Globus pallidus (tissue), 1 donor: ENCODE data around the gene IL4.
A peak's percentile ranks its signal among the peaks of the same experiment; 100 is the strongest.
"Not testable (repeated sequence)": the region's sequence is repeated elsewhere in the genome, so short reads cannot be mapped to it uniquely, and the experiment has no call there.

Source experiments
- DNase-seq: peaks from one replicate; pipeline ENCODE4 v3.0.0-alpha.2; 2015; ENCODE audit warnings: low spot score

IL4 gene

DNA sequence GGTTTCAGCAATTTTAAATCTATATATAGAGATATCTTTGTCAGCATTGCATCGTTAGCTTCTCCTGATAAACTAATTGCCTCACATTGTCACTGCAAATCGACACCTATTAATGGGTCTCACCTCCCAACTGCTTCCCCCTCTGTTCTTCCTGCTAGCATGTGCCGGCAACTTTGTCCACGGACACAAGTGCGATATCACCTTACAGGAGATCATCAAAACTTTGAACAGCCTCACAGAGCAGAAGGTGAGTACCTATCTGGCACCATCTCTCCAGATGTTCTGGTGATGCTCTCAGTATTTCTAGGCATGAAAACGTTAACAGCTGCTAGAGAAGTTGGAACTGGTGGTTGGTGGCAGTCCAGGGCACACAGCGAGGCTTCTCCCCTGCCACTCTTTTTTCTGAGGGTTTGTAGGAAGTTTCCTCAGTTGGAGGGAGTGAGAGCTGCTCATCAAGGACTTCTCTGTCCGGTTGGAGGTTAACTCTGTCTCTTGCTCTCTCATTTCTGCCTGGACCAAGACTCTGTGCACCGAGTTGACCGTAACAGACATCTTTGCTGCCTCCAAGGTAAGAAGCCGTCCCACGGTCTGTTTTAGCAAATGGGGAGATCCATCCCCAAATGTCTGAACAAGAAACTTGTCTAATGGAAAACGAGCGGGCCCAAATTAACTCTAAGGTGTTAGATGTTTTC, at the start of gene IL4:
IL4 (plus strand) TSS at position 51 of the 692 bp plus-strand sequence; CDS start at position 113, 62 bp downstream.
- no peak for DNase-seq

DNA sequence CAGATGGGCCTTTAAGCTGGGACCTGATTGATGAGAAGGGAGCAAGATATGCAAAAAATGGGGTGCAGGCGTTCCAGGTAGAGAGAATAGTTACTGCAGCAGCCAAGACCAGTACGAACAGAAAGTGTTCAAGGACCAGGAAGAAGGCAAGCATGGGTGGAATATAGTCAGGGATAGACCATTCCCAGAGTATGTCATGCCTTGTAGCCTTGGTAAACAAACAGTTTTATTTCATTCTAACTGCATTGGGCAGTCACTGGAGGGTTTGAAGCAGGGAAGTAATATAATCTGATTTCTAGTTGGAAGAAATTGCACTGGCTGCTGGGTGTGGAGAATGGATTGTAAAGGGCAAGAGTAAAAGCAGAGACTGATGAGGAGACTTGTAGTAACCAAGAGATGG, 46.3 kb upstream of the IL4 start:
- no peak for DNase-seq

DNA sequence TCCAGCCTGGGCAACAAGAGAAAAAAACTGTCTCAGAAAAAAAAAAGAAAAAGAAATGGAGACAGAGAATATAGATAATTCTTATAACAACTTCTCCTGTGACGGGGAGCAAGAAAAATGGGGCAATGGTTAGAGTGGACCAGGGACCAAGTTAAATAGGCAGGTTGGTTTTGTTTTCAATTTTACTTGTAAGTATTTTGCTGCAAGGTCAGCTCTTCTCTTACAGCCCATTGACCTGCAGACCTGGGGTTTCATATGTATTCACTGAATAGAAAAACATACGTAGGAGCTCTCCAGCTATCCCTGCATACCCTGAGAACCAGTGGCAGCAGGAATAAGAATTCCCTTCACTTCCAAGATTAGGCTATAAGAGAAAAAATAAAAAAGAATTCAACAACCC, 45.0 kb upstream of the IL4 start:
- no peak for DNase-seq

DNA sequence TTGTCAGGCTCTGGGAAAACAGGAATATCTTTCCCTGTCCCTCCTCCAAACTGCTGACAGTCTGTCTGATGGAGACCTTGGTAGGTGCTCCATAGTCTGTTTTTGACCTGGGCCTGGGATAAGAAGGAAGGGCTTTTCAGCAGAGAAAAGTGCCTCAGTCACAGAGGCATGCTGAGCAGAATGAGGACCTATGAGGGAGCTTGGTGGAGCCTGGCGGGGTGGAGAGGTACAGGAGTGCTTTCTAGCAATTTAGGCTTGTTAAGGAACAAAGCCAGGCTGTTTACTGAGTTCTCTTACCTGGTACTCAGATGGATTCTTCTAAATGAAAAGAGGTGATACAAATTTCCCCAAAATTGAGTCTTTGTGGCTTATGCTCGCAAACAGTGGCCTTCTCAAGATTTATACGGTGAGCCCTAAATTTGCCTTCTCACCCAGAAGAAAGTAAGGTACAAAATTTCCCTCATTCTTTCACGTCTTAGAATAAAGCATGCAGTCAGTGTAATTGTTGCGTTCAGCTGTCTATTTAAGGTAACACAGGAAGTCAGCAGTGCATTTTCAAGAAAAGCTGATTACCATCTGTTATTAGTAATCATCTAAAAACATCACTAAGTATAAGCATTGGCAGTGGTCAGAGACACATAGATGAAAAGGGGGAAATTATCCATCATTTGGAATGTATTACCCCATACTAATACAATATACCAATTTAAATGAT, 44.4 kb upstream of the IL4 start:
- DNase-seq: no peak

DNA sequence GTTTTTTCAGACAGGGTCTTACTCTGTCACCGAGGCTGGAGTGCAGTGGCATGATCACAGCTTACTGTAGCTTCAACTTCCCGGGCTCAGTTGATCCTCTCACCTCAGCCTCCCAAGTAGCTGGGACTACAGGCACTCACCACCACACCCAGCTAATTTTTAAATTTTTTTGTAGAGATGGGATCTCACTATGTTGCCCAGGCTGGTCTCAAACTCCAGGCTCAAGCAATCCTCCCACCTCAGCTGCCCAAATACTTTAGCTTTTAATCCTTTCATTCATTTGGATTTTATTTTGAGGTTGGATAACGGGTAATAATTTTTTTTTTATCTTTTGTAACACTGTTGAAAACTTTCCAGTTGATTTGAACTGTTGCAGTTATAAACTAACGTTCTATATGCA, 40.2 kb upstream of the IL4 start:
- not testable (repeated sequence) for DNase-seq

DNA sequence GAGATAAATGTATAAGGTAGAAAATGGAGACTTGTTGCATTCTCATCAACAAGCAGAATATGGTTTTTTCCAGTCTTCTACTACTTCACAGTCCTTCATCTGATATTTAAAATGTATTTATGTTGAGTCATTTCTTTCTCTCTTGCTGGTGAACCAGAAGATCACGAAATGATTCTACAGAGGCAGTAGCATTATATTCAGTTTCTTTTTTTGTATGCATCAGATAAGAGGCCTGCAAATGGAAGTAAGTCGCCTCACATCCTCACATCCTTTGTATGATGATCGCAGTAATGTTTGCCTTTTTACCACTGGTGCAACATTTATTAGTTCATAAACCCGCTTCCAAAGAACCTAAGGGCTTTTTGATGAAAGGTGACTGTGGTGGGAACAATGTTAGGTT, 37.9 kb upstream of the IL4 start:
- DNase-seq: no peak

DNA sequence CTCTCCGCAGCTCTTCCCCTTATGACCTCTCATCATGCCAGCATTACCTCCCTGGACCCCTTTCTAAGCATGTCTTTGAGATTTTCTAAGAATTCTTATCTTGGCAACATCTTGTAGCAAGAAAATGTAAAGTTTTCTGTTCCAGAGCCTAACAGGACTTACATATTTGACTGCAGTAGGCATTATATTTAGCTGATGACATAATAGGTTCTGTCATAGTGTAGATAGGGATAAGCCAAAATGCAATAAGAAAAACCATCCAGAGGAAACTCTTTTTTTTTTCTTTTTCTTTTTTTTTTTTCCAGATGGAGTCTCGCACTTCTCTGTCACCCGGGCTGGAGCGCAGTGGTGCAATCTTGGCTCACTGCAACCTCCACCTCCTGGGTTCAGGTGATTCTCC, 36.5 kb upstream of the IL4 start:
- DNase-seq: no peak

DNA sequence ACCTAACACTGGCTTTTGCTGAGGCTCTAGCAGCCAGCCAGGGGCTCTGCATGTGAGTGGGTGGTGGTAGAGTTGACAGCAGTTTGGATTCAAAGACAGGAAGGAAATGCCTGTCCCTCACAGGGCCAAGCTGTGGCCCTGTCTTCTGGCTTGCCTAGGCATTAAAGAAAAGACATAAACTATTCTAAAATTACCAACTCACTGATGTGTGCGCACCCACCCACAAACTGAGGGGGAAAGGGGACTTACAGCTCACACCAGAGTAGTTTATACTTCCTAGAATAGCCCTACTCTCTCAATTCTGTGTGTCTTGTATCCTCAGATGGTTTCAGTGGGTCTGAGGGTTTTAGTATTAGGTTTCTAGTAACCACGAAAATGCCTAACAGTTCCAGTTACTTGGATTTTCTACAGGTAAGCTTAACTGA, 34.1 kb upstream of the IL4 start:
- DNase-seq: no peak

DNA sequence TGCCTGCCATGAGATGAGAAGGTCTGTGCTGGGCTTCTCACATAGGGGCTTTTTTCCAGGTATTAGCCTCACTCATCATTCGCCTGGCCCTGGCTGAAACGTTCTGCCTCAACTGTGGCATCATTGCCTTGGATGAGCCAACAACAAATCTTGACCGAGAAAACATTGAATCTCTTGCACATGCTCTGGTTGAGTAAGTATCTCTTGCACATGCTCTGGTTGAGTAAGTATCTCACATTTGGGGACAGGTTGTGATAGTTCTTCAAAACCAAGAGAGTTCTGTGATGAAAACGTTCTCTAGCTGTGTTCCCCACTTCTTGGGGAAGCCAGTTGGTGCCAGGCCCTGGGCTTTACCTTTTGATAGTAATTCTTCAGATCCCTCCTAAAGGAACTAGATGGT, 33.2 kb upstream of the IL4 start:
- no peak for DNase-seq

DNA sequence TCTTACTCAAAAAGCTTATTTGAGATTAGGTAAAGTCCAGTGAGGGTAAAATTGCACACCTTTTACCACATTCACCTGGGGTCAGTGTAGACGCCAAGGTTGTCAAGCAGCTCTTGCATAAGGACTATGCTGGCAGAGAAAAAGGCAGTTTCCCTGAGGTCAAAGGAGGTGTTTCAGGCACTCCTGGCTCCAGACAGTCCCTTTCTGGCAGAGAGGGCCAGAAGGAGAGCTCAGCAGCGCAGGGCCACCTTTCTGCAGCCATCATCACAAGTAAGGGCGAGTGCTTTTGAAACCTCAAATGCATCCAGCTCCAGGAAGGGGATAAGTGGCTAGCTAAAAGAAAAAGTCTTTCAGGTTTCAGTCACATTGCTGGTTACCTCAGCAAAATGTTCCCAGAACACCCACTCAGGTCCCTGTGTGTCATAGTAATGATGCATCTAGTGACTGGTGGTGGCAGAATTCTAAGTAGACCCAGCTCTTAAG, 32.5 kb upstream of the IL4 start:
- DNase-seq: no peak

DNA sequence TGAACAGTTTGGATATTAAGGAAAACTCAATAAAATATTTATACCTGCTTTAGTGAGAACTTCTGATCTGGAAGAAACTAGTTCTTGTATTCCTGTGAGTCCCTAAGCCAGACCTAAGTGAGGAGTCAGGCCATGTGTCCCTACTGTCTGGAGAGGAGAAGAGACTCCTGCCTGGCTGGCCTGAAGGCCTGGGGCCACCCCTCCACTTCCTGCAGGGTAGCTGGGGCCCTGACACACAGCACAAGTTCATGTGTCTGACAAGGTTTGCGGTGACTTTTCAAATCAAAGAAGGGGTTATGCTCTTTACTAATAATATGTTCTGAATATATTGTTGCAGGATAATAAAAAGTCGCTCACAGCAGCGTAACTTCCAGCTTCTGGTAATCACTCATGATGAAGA, 31.9 kb upstream of the IL4 start:
- no peak for DNase-seq

DNA sequence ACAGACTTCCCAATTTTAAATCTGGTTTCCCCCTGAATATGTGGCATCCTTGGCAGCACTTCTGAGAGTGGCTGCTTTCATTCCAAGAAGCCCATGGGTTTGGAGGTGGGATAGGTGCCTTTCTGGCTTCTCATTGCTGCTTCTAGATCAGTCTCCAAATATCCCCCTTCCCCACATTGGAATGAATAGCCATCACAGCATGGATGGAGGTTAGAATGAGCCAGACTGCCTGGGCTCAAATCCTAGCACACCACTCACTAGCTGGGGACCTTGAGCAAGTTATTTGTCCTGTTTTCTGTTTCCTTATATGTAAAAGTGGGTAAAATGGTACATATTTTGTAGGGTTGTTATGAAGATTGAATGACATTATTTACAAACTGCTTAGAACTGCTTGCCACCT, 29.6 kb upstream of the IL4 start:
- no peak for DNase-seq

DNA sequence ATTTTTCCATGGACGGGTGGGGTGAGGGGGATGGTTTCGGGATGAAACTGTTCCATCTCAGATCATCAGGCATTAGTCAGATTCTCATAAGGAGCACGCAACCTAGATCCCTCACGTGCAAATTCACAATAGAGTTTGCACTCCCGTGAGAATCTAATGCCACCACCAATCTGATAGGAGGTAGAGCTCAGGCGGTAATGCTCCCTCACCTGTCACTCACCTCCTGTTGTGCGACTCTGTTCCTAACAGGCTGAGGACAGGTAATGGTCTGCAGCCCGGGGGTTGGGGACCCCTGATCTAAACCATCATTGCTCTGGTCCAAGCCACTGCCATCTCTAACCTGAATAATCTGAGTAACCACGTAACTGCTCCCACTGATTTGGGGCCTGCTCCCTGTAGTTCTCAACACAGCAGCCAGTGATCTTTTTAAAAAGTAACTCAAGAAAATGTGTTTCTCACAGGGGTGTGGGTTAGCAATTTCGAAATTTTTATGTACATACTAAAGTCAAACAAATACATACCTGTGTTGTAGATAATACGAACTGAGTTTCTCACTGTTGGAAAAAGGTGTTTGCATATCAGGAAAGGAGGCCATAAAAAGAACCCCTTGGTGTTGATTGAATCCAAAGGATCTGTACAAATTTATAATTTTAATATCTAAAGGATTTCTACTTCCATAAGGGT, 27.1 kb upstream of the IL4 start:
- DNase-seq: no peak

DNA sequence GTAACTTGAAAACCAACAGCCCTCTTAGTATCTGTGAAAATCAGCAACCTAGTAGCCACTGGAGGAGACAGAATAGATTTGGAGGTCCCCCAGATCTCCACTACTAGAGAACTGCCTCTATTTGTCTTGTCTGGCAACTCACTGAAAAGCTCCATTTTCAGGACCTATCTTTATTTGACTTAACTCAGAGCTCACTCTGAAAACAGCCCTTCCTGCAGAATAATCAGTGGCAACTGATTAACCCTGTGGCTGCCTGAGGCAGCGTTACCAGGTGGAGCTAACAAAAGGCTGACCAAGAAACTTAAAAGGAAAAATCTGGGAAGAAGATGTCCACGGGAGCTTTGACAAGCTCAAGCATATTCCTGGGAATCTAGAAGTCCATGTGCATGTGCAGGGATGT, 26.3 kb upstream of the IL4 start:
- no peak for DNase-seq

DNA sequence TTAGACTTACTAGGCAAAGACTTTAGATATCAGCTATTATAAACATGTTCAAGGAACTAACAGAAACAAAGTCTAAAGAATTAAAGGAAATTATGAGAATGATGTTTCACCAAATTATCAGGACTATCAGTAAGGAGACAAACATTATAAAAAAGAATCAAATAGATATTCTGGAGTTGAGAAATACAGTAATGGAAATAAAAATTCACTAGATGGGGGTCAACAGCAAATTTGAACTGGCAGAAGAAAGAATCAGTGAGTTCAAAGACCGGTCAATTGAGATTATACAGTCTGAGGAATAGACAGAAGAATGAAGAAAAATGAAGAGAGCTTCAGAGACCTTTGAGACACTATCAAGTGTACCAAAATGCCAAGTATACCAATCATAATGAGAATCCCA, 25.4 kb upstream of the IL4 start:
- no peak for DNase-seq

DNA sequence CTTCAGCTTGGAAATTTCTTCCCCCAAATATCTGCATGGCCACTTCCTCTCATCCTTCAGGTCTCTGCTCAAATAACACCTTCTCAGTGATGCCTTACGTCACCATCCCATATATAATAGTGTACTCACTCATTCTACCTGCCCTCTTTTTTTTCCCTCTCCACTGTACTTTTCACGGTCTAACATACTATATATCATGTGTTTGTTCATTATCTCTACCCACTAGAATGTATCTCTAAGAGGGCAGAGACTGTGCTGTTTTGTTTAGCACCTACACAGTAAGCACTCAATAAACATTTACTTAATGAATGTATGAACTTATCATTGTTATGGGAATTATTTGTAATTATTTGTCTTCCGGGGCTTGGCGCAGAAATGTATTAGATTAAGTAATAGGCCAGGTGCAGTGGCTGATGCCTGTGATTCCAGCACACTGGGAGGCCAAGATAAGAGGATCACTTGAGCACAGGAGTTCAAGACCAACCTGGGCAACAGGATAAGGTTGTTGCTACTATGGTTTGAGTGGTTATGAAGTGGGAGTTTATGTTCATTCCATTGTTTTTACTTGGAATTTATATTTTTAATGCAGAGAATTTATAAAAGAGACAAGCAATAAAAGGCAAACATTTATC, 21.8 kb upstream of the IL4 start:
- DNase-seq: no peak

DNA sequence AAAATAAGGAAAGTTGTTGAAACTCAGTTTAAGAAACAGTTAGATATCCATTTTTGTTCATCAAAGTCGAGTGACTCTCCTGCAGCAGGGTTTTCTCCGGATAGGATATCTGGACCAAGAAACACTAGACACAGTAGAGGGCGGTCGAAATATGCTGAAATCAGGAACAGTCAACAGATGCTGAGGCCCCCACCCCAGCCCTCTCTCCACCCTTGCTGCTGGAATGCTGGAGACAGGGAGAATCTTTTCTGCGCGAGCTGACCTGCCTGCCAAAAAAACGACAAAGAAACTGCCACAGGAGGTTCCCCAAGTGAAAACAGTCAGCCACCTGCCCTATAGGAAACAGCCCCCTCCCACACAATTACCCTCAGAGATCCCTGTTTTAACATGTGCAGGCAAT, 20.1 kb upstream of the IL4 start:
- DNase-seq: no peak

DNA sequence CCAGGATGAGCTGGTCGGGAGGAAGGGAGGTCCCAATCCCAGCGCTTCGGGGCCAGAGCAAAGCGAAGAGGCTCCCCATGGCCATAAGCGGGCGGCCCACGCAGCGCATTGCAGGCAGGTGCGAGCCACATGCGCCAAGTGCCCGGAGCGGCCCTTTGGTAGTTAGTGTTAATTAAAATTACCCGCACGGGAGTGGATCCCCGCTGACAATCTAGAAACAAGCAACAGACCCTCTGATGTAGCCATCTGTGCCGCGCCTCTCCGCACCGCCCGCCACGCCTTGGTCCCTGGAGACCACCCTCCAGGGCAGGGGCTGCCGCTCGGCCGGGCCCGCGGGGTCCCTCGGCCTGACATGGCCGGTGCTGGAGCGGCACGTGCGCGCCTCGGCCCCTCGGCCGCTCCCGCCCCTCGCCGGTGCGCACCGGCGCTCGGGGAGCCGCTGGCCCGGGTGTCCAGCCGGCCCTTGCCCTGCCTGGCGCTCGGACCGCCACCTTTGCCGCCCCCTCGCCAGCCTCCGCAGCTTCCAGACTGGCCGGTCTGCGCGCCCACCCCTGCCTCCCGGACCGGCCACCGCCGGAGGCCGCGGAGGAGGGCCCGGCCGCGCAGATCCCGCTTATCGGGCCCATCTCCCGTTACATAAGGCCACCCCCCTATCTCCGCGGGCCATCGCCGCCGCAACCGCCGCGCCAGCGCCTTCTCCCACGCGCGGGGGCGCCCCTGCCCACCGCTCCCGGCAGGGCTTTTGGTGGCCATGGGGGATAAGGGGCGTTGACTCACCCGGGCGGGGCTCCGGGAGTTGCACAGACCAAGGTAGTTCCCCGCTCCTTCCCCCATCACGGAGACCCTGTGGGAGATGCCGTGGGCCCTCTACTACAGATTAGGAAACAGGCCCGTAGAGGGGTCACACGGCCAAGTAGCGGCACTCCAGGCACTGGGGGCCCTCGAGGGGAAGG, 17.7 kb upstream of the IL4 start:
- DNase-seq: peak; percentile 24

DNA sequence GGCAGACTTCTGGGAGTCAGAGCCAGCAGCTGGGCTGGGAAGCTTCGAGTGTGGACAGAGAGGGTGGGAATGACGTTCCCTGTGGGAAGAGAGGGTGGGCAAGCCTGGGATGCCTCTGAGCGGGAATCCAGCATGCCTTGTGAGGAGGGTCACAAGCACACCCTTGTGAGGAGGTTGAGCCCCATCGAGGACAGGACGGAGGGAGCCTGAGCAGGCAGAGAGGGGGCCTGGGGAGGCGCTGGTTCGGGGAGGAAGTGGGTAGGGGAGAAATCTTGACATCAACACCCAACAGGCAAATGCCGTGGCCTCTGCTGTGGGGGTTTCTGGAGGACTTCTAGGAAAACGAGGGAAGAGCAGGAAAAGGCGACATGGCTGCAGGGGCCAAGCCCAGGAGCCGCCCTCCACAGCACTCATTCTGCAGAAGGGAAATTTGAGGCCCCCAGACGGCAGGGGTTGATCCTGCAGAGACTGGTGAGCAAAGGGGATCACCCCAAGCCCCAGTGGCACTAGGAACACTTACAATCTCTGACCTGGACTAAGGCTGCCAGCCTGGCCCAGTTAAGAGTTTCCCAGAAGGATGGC, 16.9 kb upstream of the IL4 start:
- no peak for DNase-seq

DNA sequence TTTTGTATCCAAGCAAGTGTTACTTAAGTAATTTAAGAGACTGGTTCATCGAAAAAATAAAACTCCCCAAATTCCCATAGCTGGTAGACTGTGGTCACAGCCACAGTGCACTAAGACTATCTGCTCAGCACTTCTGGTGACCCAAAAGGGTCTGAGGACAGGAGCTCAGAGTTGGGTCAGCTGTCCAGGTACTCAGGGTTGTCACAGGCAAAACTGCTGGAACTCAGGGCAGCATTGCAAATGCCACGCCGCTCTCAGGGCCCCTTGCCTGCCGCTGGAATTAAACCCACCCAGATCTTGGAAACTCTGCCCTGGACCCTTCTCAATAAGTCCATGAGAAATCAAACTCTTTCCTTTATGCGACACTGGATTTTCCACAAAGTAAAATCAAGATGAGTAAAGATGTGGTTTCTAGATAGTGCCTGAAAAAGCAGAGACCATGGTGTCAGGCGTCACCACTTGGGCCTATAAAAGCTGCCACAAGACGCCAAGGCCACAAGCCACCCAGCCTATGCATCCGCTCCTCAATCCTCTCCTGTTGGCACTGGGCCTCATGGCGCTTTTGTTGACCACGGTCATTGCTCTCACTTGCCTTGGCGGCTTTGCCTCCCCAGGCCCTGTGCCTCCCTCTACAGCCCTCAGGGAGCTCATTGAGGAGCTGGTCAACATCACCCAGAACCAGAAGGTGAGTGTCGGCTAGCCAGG, 16.0 kb upstream of the IL4 start, which contains the start of gene IL13:
IL13 (plus strand) TSS at position 498 of the 705 bp plus-strand sequence; CDS start at position 512, 14 bp downstream.
- DNase-seq: no peak
